Loucy (cell line): Measurements from ENCODE around the gene PDE3B.

Experiments used
- CTCF ChIP-seq: fragments of 200-600 bp; sonication (generic); conservative IDR thresholded peaks from 2 replicates; pipeline ENCODE4 v1.5.1; 2014; ENCODE audit warnings: mild to moderate bottlenecking, antibody characterized with exemption, low read length
- EZH2phosphoT487 ChIP-seq: fragments of 200-600 bp; IDR thresholded peaks from 2 replicates; pipeline ENCODE4 v1.6.1; 2018; ENCODE audit warnings: antibody characterized with exemption, mild to moderate bottlenecking, moderate library complexity, borderline replicate concordance

GRCh38 chr11:14818779-14819178, 175.2 kb downstream of the PDE3B start:
- TF ChIP-seq CTCF = no peak
- TF ChIP-seq EZH2phosphoT487 = no peak
